MM.1S (cell line): ENCODE results near the gene PDE11A.

Experiments
- EZH2 ChIP-seq: fragments of 300-600 bp; sonication (generic); optimal IDR thresholded peaks from 2 replicates; pipeline ENCODE3; 2017; ENCODE audit warnings: low read depth, mild to moderate bottlenecking, antibody characterized with exemption, low read length, mixed read lengths
- EZH2phosphoT487 ChIP-seq: fragments of 300-600 bp; sonication (generic); IDR thresholded peaks from 2 replicates; pipeline ENCODE4 v1.6.1; 2018; ENCODE audit warnings: antibody characterized with exemption, low read length
- TF ChIP-seq, protein P1 (sequence below): fragments of 300-600 bp; sonication (generic); IDR thresholded peaks from 2 replicates; pipeline ENCODE4 v1.5.1; 2016; ENCODE audit warnings: antibody characterized with exemption, low read length, mixed read lengths

DNA sequence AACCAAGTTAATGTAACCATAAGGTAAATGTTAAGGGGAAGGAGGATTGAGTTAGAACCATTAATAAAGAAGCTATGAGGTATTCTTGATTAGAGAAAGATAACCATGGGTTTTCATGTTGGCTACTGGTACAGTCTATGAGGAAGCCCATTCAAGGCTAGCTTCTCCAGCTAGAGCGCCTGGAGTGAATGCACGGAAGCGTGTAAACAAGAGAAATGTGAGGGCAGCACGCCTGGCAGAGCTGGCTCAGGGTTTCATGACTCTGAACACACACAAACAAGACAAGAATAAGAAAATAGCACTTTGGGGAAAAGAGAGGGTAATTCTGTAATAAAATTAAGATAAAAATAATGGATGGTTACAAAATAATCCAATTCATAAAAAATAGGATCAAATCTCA is 255.3 kb downstream of the PDE11A start:
- TF ChIP-seq, protein P1, sequence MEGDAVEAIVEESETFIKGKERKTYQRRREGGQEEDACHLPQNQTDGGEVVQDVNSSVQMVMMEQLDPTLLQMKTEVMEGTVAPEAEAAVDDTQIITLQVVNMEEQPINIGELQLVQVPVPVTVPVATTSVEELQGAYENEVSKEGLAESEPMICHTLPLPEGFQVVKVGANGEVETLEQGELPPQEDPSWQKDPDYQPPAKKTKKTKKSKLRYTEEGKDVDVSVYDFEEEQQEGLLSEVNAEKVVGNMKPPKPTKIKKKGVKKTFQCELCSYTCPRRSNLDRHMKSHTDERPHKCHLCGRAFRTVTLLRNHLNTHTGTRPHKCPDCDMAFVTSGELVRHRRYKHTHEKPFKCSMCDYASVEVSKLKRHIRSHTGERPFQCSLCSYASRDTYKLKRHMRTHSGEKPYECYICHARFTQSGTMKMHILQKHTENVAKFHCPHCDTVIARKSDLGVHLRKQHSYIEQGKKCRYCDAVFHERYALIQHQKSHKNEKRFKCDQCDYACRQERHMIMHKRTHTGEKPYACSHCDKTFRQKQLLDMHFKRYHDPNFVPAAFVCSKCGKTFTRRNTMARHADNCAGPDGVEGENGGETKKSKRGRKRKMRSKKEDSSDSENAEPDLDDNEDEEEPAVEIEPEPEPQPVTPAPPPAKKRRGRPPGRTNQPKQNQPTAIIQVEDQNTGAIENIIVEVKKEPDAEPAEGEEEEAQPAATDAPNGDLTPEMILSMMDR = no peak
- TF ChIP-seq EZH2 = no peak
- no peak for TF ChIP-seq EZH2phosphoT487
